Suppressor macrophage (primary cell): ENCODE data around the gene CHKA.

ENCODE experiments used
- DNase-seq, 4 experiments: peaks; one replicate each; pipeline ENCODE4 v3.0.0-alpha.2; 2020 to 2022
- total RNA-seq, 17 experiments: gene quantifications; one replicate each; lab custom pipeline; 2026; ENCODE audit warnings: mixed read lengths in 6 of 17, inconsistent platforms in 3 of 17; lab: John Stamatoyannopoulos, UW

CHKA gene
- total RNA-seq: 6.7 to 55.0 (median 34.7) reads per million in 17 experiments

DNA sequence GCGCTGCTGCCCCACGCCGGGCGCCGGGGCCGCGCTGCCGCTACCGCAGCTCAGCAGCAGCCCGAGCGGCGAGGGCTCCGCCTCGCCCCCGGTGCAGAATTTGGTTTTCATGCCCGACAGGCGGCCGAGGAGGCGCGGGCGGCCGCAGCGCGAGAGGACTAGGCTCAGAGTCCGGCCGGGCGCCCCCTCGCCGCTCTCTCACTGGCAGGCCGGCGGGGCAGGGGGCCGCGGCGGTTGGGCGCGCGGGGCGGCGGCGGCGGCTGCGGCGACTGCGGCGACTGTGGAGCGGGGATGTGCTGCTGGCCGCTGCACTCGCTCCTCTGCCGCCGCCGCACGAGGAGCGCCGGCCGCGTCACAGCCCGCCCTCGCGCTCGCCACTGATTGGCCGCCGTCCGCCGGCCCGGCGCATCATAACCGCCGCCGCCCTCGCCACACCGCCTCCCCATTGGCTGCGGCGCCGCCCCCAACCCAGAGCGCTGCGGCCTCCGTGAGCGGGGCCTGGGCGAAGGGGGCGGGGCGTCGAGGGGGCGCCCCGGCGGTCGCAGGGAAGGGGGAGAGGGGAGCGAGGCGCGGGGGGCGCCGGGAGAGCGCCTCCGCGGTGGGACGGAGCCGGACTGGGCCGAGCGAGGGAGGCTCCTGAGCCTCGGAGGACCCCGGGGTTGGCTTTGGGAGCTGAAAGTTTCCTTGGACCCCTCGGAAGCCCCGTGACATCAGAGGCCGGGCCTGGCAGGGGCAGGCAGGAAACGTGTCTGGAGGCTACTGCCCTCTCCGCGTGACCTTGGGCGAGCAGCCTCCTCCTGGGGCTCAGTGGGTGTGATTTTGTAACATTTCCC, at the start of gene CHKA:
CHKA (minus strand) TSS at position 322 of the 833 bp plus-strand sequence; CDS start at position 111, 211 bp downstream.
- DNase-seq: peak; percentile 97 to 99 (median 98)

DNA sequence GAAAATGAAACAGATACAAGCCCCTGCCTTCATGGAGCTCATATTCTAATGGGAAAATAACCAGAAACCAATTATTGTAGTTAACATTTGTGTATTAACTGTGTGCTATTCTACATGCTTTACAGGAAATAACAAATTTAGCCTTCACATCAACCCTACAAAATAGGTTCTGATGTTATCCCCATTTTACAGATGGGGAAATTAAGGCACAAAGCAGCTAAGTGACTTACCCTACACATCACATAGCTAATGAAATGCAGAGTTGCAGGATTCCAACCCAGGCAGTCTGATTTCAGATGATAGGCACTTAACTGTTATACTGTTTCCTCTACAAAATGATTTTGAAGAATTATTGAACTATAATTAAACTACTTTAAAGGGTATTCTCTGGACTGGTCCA, 48.3 kb upstream of the CHKA start:
- no peak for DNase-seq

- DNase-seq: no peak
Measured at GRCh38 chr11:68168694-68169093, 47.5 kb upstream of the CHKA start.

GRCh38 chr11:68167474-68167873, 46.3 kb upstream of the CHKA start:
- no peak for DNase-seq

- DNase-seq: no peak
Measured at GRCh38 chr11:68166969-68167368, 45.8 kb upstream of the CHKA start.

DNA sequence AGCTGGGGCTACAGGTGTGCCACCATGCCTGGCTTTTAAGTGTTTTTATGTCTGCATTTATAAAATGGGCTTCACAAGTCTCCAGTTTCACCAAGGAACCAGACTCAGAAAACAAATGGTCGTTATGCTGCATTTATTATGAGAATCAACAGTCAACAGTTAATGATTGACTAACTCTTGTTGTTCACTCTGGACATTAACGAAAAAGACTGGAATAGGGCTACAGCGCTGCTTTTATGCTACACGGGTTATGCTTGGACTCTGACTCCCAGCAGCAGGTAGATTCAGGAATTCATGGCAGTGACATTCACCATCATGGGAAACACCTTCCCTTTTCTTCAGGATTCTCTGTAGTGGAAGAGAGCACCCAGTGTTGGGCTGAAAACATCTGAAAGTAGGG, 44.4 kb upstream of the CHKA start:
- no peak for DNase-seq

- no peak for DNase-seq
Measured at GRCh38 chr11:68164437-68164836, 43.2 kb upstream of the CHKA start.

GRCh38 chr11:68163691-68164090, 42.5 kb upstream of the CHKA start:
- DNase-seq: no peak

- DNase-seq: no peak
Measured at GRCh38 chr11:68160100-68160695, 39.0 kb upstream of the CHKA start.

DNA sequence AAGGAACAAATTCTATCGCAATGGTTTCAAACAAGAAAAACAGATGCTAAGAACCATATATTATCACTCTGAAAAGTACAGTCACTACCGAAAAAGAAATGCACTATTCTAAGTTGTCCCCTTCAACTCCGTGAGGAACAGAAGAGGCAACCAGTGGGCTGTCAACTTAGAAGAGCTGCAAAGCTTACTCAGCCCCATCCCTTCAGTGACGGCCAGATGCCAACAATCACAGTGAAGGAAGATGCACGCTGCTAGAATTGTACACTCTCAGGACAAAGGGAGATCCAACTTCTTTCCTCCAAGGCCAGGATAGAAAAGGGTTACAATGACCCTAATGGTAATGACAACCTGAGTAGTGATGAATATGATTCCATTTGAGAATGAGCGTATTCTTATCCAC, 38.5 kb upstream of the CHKA start:
- DNase-seq: no peak

GRCh38 chr11:68159161-68159560, 38.0 kb upstream of the CHKA start:
- DNase-seq: no peak

DNA sequence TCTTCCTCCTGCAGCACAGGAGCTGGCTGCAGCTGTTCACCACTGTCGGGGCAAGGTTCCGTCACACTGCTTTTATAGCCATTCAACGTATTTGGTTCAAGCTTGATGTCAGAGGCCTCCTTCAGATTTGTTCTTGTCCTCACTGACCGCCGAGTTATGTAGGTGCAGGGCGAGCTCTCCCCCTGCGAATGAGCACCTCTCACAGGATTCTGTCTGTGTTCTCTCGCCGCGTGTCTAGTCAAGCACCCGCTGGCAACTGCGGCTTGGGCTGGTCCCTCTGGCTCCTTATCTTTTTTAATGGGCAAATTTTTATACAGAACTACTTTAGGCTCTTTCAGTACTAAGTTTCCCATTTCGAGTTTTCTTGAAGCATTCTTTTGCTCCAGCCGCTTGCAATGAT, 37.4 kb upstream of the CHKA start:
- no peak for DNase-seq

- DNase-seq: no peak
Measured at GRCh38 chr11:68153742-68154141, 32.6 kb upstream of the CHKA start.

- DNase-seq: peak in 2 of 4 experiments; percentile 23 to 36
Measured at GRCh38 chr11:68150037-68150436, 28.8 kb upstream of the CHKA start.

DNA sequence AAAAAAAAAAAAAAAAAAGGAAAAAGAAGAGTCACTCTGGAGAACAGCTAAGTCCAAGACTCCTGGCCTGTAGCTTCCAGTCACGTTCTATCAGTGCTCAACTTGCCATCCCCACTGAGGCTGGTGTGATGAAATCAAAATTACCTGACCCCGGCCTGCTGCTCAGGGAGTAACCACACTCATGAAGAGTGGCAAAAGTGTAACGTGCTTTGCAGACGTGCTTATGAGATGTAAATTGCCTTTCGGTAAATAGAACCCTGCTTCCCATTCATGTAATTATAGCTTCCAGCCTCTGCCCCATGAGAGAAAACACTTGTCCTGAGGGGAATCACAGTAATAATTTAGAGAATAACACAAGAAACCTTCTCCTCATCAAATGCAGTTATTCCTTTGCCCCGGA, 28.2 kb upstream of the CHKA start:
- no peak for DNase-seq

DNA sequence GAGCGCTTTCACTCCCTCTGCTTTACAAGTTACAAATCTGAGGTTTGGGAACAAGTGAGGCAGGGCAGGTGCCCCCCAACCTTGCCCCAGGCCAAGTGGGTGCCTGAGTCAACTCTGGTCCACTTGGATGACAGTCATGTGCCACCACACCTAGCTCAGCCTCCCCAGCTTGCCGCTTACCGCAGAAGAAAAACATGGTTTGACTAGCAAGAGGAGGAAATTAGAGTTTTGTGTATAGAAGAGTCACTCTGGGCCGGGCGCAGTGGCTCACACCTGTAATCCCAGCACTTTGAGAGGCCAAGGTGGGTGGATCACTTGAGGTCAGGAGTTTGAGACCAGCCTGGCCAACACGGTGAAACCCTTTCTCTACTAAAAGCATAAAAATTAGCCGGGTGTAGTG, 27.7 kb upstream of the CHKA start:
- DNase-seq: no peak

- DNase-seq: no peak
Measured at GRCh38 chr11:68148071-68148805, 27.1 kb upstream of the CHKA start.

- peak; percentile 36 to 61 (median 54) for DNase-seq
Measured at GRCh38 chr11:68146704-68147474, 25.7 kb upstream of the CHKA start.

DNA sequence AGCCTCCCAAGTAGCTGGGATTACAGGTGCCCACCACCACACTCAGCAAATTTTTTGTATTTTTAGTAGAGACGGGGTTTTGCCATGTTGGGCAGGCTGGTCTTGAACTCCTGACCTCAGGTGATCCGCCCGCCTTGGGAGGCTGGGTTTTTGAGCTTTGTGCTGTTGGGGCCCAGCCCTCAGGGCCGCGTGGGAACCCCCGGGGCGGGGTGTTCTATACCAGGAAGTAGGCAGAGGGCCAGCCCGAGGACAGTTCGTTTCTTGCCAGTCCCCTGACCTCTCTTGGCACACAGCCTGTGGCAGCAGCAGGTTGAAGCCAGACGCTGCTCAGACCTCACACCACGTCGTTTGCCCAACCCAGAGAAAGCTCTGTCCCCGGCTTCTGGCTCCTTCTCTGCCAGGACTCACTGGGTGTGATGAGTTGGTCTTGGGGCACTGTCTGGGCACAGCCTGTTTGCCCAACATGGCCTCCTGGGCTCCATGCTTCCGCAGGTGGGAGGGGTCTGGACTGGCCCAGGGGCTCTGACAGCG, 24.9 kb upstream of the CHKA start:
- peak; percentile 85 to 93 (median 91) for DNase-seq

- DNase-seq: peak in 3 of 4 experiments; percentile 19 to 47 (median 21)
Measured at GRCh38 chr11:68145120-68145866, 24.1 kb upstream of the CHKA start.

GRCh38 chr11:68143310-68143689, 22.1 kb upstream of the CHKA start:
- no peak for DNase-seq
